Measurements from ENCODE around the gene ABCB1.

DNA sequence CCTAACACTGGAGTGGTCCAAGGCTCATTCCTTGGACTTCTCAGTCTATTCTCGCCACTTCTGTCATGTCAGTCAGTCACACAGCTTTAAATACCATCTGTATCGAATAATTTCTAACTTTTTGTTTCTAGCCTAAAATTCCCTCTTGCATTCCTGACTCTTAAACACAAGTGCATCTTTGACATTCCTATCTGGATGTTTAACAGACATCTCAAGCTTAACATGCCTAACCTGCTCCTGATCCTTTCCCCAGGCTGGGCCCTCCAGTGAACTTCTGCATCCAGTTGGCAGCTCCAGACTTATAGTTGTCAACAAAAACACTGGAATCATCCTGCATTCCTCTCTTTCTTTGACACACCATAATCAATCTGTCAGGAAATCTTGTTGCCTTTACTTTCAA lies 120.7 kb downstream of the ABCB1 start:
- TF ChIP-seq, protein P1, sequence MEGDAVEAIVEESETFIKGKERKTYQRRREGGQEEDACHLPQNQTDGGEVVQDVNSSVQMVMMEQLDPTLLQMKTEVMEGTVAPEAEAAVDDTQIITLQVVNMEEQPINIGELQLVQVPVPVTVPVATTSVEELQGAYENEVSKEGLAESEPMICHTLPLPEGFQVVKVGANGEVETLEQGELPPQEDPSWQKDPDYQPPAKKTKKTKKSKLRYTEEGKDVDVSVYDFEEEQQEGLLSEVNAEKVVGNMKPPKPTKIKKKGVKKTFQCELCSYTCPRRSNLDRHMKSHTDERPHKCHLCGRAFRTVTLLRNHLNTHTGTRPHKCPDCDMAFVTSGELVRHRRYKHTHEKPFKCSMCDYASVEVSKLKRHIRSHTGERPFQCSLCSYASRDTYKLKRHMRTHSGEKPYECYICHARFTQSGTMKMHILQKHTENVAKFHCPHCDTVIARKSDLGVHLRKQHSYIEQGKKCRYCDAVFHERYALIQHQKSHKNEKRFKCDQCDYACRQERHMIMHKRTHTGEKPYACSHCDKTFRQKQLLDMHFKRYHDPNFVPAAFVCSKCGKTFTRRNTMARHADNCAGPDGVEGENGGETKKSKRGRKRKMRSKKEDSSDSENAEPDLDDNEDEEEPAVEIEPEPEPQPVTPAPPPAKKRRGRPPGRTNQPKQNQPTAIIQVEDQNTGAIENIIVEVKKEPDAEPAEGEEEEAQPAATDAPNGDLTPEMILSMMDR (IDR thresholded peaks at IDR 0.05) = no peak
- TF ChIP-seq POLR2A (IDR thresholded peaks at IDR 0.05) = no peak

Measured in body of pancreas (tissue), 4 donors.